Aorta (tissue), 5 donors: ENCODE data around the gene CEACAM19. TPM values are rescaled to one million over a fixed set of nuclear protein-coding genes. Genes with fewer than 3 reads are reported as not detected.
"Not testable (repeated sequence)": the region's sequence is repeated elsewhere in the genome, so short reads cannot be mapped to it uniquely, and the experiment has no call there.

ENCODE experiments used
- ATAC-seq: fragments of 200-7000 bp; cut with Tn5 transposase; one replicate; pipeline ENCODE4 v1.9.1; 2022; ENCODE audit warnings: moderate library complexity; ENCODE audit not compliant: low FRiP score
- DNase-seq, 2 donors: peaks; one replicate each; pipeline ENCODE4 v3.0.0-alpha.2; 2020
- H3K27ac ChIP-seq, 2 donors: one replicate each; pipeline ENCODE4 v1.5.1; 2013; ENCODE audit warnings: low read length in 2 of 2, mild to moderate bottlenecking in 2 of 2, moderate library complexity in 2 of 2, control low read depth in 1 of 2, inconsistent platforms in 1 of 2, low read depth in 1 of 2
- H3K27me3 ChIP-seq, 2 donors: one replicate each; pipeline ENCODE4 v1.6.1; 2013; ENCODE audit warnings: control low read depth in 1 of 2, low read length in 1 of 2, mild to moderate bottlenecking in 1 of 2, moderate library complexity in 1 of 2; ENCODE audit not compliant: insufficient read depth in 2 of 2, control insufficient read depth in 1 of 2
- H3K36me3 ChIP-seq, 2 donors: one replicate each; pipeline ENCODE4 v1.6.1; 2013; ENCODE audit warnings: control low read depth in 1 of 2, low read length in 1 of 2, mild to moderate bottlenecking in 1 of 2; ENCODE audit not compliant: insufficient read depth in 2 of 2, control insufficient read depth in 1 of 2
- H3K4me1 ChIP-seq, 2 donors: one replicate each; pipeline ENCODE4 v1.6.1; 2013; ENCODE audit warnings: low read length in 2 of 2, control low read depth in 1 of 2, mild to moderate bottlenecking in 1 of 2, moderate library complexity in 1 of 2; ENCODE audit not compliant: insufficient read depth in 2 of 2, control insufficient read depth in 1 of 2
- H3K4me3 ChIP-seq, 2 donors: one replicate each; pipeline ENCODE4 v1.5.1; 2013; ENCODE audit warnings: low read length in 2 of 2, control low read depth in 1 of 2, mild to moderate bottlenecking in 1 of 2
- H3K9me3 ChIP-seq: one replicate; pipeline ENCODE4 v1.6.1; 2013; ENCODE audit warnings: mild to moderate bottlenecking, low read length; ENCODE audit not compliant: control insufficient read depth
- whole genome bisulfite sequencing, 2 donors: extraction: QIAGEN DNeasy Blood & Tissue Kit; methylation state at CpG; one replicate each; pipeline ENCODE4 v1.1.7; 2013; 5-methylcytosine and 5-hydroxymethylcytosine counted together
- intact Hi-C, 2 donors: fragments of 100-400 bp; cut with DNase I; formaldehyde crosslinking; loops; one replicate each; pipeline versions ENCODE4 v1.14.2 to v1.15.0; 2022
- polyA plus RNA-seq, 2 donors: library from polyadenylated mRNA; stranded (reverse); fragments of 200-250 nt; gene quantifications; one replicate each; pipeline ENCODE4 v1.2.3, GENCODE V29; 2013
- total RNA-seq, 2 donors: library from RNA; stranded (reverse); fragmentation: NEBNext Ultra II Directional; extraction: Animal tissue kit (Norgen Biotek cat#: 25700); gene quantifications; one replicate each; pipeline ENCODE4 v1.2.1, GENCODE V29; 2021
- donor health status: healthy with polysubstance abuse.
- donor health status: Bipolar disorder and iron deficiency.
- donor health status: DM: no; HTN: no; CAD: no.
- donor health status: DM: no; HTN: no; CAD: no.
- donor health status: DM: yes; HTN: yes; CAD: no.

CEACAM19 gene
- total and polyA plus RNA-seq, 4 donors = 1.8 to 18.4 (median 12.7) TPM

GRCh38 chr19:44708940-44709339, 37.7 kb downstream of the CEACAM19 start:
- no peak overlapping the region for H3K4me3 ChIP-seq
- no peaks in the 10 kb centered on the region for H3K4me1 ChIP-seq
- H3K27ac ChIP-seq = no peak overlapping the region
- H3K36me3 ChIP-seq = no peaks in the 10 kb centered on the region
- DNase-seq (no peak), ATAC-seq (no peak)
- no peaks in the 10 kb centered on the region for H3K27me3 ChIP-seq
- H3K9me3 ChIP-seq = no peaks in the 10 kb centered on the region
- WGBS, 2 donors = 76 to 84% methylated on average over 5 of the region's 5 CpGs
- intact Hi-C loops = no loop called here

DNA sequence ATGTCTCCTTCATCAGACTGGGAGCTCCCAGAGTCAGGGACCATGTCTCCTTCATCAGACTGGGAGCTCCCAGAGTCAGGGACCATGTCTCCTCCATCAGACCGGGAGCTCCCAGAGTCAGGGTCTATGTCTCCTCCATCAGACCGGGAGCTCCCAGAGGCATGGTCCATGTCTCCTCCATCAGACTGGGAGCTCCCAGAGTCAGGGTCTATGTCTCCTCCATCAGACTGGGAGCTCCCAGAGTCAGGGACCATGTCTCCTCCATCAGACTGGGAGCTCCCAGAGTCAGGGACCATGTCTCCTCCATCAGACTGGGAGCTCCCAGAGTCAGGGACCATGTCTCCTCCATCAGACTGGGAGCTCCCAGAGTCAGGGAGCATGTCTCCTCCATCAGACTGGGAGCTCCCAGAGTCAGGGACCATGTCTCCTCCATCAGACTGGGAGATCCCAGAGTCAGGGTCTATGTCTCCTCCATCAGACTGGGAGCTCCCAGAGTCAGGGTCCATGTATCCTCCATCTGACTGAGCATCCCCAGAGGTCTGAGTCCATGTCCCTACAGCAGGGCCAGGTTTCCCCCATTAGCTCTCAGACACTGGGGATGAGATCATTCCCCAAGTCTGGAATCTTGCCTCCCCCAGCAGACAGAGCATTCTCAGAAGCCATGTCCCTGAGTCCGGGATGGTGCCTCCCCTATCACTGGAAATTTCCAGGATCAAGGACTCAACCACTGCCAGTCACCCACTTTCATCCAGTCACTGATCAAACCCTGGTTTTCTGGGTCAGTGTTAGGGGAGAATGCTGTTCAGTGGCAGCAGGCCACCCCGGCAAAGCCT, 38.4 kb downstream of the CEACAM19 start:
- H3K4me1 ChIP-seq, H3K27ac ChIP-seq, H3K9me3 ChIP-seq, H3K4me3 ChIP-seq, intact Hi-C loops, DNase-seq, ATAC-seq, H3K36me3 ChIP-seq, H3K27me3 ChIP-seq: not testable (repeated sequence)
- 85 to 88% methylated on average over 4 of the region's 4 CpGs for WGBS, 2 donors

GRCh38 chr19:44710483-44710882, 39.2 kb downstream of the CEACAM19 start:
- H3K27me3 ChIP-seq = no peaks in the 10 kb centered on the region
- ATAC-seq (no peak), DNase-seq (no peak)
- H3K36me3 ChIP-seq = no peaks in the 10 kb centered on the region
- H3K4me1 ChIP-seq = no peaks in the 10 kb centered on the region
- no peak overlapping the region for H3K4me3 ChIP-seq
- WGBS, 2 donors = 89 to 95% methylated on average over 14 of the region's 14 CpGs
- no peak overlapping the region for H3K27ac ChIP-seq
- intact Hi-C loops = no loop called here
- no peaks in the 10 kb centered on the region for H3K9me3 ChIP-seq

DNA sequence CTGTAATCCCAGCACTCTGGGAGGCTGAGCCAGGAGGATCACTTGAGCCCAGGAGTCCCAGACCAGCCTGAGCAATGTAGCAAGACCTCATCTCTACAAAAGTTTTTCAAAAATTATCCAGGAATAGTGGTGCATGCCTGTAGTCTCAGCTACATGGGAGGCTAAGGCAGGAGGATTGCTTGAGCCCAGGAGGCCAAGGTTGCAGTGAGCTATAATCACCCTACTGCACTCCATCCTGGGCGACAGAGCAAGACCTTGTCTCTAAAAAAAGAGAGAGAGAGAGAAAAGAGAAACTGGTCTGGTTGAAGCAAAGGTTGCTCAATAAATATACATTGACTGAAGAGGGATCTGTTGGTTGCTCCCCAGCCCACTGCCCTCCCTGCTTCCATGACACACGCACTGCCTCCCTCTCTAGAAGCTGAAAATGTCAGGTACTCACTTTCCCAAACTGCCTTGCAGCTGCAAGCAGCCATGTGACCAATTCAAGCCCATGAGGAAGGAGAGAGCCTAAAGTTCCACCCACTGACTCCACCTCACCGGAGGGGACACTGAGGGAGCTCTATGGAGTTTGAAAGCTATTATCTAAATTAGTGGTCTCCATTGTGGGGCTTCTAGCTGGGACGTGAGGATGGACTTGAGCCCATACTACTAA, 41.7 kb downstream of the CEACAM19 start:
- no peak overlapping the region for H3K4me3 ChIP-seq
- 48 to 50% methylated on average over 4 of the region's 4 CpGs for WGBS, 2 donors
- intact Hi-C loops = no loop called here
- H3K27ac ChIP-seq = no peak overlapping the region
- no peak for ATAC-seq
- no peaks in the 10 kb centered on the region for H3K27me3 ChIP-seq
- no peaks in the 10 kb centered on the region for H3K4me1 ChIP-seq
- H3K9me3 ChIP-seq = no peaks in the 10 kb centered on the region
- no peak for DNase-seq
- no peaks in the 10 kb centered on the region for H3K36me3 ChIP-seq

GRCh38 chr19:44714597-44715169, 43.4 kb downstream of the CEACAM19 start:
- Histone ChIP-seq H3K4me1 (no peaks in the 10 kb centered on the region), H3K9me3 (no peaks in the 10 kb centered on the region), H3K4me3 (no peak overlapping the region), H3K27me3 (no peaks in the 10 kb centered on the region), H3K27ac (no peak overlapping the region), H3K36me3 (no peaks in the 10 kb centered on the region)
- intact Hi-C loops = no loop called here
- WGBS, 2 donors = 44 to 49% methylated on average over 2 of the region's 2 CpGs
- ATAC-seq (no peak), DNase-seq (no peak)

DNA sequence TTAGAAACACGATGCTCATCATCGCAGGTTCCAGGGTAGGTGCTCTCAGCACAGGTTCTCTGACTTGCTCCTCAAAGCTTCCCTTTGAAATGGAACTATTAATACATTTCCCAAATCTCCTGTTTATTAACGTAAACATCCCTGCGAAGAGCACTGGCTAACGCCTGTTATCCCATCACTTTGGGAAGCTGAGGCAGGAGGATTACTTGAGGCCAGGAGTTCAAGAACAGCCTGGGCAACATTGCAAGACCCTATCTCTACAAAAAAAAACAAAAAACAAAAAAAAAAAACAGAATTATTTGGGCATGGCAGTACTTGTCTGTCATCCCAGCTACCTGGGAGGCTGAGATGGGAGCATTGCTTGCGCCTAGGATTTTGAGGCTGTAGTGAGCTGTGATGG, 46.3 kb downstream of the CEACAM19 start:
- WGBS, 2 donors = 91 to 96% methylated on average over 6 of the region's 6 CpGs
- Histone ChIP-seq H3K4me1 (no peaks in the 10 kb centered on the region), H3K36me3 (no peaks in the 10 kb centered on the region), H3K4me3 (no peak overlapping the region), H3K27ac (no peak overlapping the region), H3K27me3 (no peaks in the 10 kb centered on the region), H3K9me3 (no peaks in the 10 kb centered on the region)
- DNase-seq (no peak), ATAC-seq (no peak)
- intact Hi-C loops = no loop called here

GRCh38 chr19:44718441-44719261, 47.4 kb downstream of the CEACAM19 start:
- peak; percentile 87 to 91 for DNase-seq
- intact Hi-C loops = no loop called here
- 9 to 11% methylated on average over 11 of the region's 11 CpGs for WGBS, 2 donors
- Histone ChIP-seq H3K4me1 (no peaks in the 10 kb centered on the region), H3K36me3 (no peaks in the 10 kb centered on the region), H3K27me3 (no peaks in the 10 kb centered on the region), H3K9me3 (no peaks in the 10 kb centered on the region), H3K27ac (peak overlapping the region in 1 of 2 donors; percentile 39), H3K4me3 (no peak overlapping the region)
- peak; percentile 83 for ATAC-seq

DNA sequence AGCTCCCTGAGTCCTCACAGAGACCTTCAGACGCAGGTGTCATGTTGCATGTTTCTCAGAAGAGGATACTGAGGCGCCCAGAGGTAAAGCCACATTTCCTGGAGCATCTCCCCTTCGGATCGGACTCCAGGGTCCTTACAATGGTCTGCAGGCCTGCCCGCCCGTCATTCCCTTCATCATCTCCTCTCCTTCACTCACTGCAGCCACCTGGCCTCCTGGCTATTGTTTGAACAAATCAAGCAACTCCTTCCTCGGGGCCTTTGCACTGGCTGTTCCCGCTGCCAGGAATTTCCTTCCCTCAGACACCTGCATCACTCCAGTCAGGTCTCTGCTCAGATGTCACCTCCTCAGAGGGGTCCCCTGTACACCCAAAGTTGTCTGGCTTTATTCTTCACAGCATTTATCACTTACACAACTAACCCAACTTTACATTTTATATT, 48.0 kb downstream of the CEACAM19 start:
- Histone ChIP-seq H3K36me3 (no peaks in the 10 kb centered on the region), H3K9me3 (no peaks in the 10 kb centered on the region), H3K4me1 (no peaks in the 10 kb centered on the region), H3K27ac (peak overlapping the region in 1 of 2 donors; percentile 3), H3K4me3 (no peak overlapping the region), H3K27me3 (no peaks in the 10 kb centered on the region)
- WGBS, 2 donors = 76 to 78% methylated on average over 8 of the region's 8 CpGs
- no peak for ATAC-seq
- intact Hi-C loops = no loop called here
- DNase-seq = no peak
